Vagina (tissue), 2 donors: Measurements from ENCODE around the gene NOP53. TPM values are rescaled to one million over a fixed set of nuclear protein-coding genes. Genes with fewer than 3 reads are reported as not detected.

ENCODE experiments used
- DNase-seq, 2 donors: peaks; one replicate each; pipeline ENCODE4 v3.0.0-alpha.2; 2017; ENCODE audit errors: extremely low spot score in 2 of 2
- H3K27ac ChIP-seq: fragments of 200-600 bp; sonication (generic); one replicate; pipeline ENCODE4 v1.5.1; 2019
- H3K27me3 ChIP-seq: fragments of 200-600 bp; sonication (generic); one replicate; pipeline ENCODE4 v1.5.1; 2019
- H3K36me3 ChIP-seq, 2 donors: fragments of 200-600 bp; sonication (generic); one replicate each; pipeline ENCODE4 v1.5.1; 2017 to 2019
- H3K4me1 ChIP-seq: fragments of 200-600 bp; sonication (generic); one replicate; pipeline ENCODE4 v1.5.1; 2019
- H3K4me3 ChIP-seq, 2 donors: fragments of 200-600 bp; sonication (generic); 1 replicate in 1 of 2; 2 replicates in 1 of 2; pipeline ENCODE4 v1.5.1; 2016 to 2019
- H3K9me3 ChIP-seq: fragments of 200-600 bp; sonication (generic); one replicate; pipeline ENCODE4 v1.5.1; 2019
- CTCF ChIP-seq, 3 experiments: fragments of 450-650 bp in 2 of 3; fragments of 200-600 bp in 1 of 3; sonication (generic) in 1 of 3; IDR thresholded peaks; one replicate each; pipeline ENCODE4 v1.5.1; 2017 to 2019; ENCODE audit warnings: antibody characterized with exemption in 3 of 3, mild to moderate bottlenecking in 2 of 3, moderate library complexity in 2 of 3
- POLR2A ChIP-seq, 2 donors: fragments of 450-650 bp; IDR thresholded peaks; one replicate each; pipeline ENCODE4 v1.6.1; 2017; ENCODE audit warnings: antibody characterized with exemption in 2 of 2, mild to moderate bottlenecking in 2 of 2, moderate library complexity in 2 of 2
- POLR2AphosphoS5 ChIP-seq, 2 donors: sonication (generic); formaldehyde crosslinking; IDR thresholded peaks; one replicate each; pipeline ENCODE4 v1.9.0; 2017; ENCODE audit warnings: antibody characterized with exemption in 2 of 2, mild to moderate bottlenecking in 2 of 2, low read depth in 1 of 2; ENCODE audit not compliant: insufficient read depth in 1 of 2
- intact Hi-C: fragments of 100-400 bp; cut with DNase I; formaldehyde crosslinking; loops from one replicate; pipeline ENCODE4 v1.15.1; 2023
- total RNA-seq: library from RNA; depleted of rRNA; stranded (reverse); fragments of >200 nt; gene quantifications from one replicate; pipeline ENCODE4 v1.2.3, GENCODE V29; 2016

The NOP53 gene
- total RNA-seq, 1 donor from 2014 or later, result 517 TPM

DNA sequence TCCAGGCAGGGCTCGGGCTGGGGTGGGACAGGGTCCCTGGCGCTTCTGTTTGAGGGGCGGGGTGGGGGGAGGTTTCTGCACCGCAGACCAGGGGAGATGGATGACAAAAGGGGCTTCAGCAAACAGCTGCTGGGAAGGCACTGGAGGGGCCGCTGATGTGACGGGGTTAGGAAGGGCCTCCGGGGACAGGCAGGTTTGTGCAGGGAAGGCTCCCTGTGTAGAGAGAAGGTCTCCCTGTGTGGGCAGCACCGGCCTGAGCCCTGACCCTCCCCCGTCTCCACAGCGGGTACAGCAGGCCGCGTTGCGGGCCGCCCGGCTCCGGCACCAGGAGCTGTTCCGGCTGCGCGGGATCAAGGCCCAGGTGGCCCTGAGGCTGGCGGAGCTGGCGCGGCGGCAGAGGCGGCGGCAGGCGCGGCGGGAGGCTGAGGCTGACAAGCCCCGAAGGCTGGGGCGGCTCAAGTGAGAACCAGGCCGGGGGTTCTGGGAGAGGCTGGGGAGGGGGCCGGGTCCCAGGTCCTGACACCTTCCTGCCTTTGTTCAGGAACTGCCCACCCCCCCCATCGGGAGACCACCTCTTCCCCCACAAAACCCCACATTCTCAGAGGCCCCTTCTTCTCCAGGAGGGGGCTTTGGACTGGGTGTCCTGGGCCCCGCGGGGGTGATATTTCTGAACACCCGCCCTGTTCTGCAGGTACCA, 9.9 kb downstream of the NOP53 start:
- no peak for DNase-seq
- Histone ChIP-seq H3K27ac (no peak overlapping the region), H3K36me3 (peaks cover 4 to 82% of the 10 kb centered on the region in 2 donors), H3K27me3 (no peaks in the 10 kb centered on the region), H3K4me1 (no peaks in the 10 kb centered on the region), H3K9me3 (no peaks in the 10 kb centered on the region), H3K4me3 (no peak overlapping the region)
- intact Hi-C loops, result no loop called here
- no peak for TF ChIP-seq CTCF (IDR thresholded peaks at IDR 0.05)
- no peak for TF ChIP-seq POLR2AphosphoS5 (IDR thresholded peaks at IDR 0.05; ENCODE audit: insufficient read depth in 1 of 2, low read depth in 1 of 2)
- TF ChIP-seq POLR2A (IDR thresholded peaks at IDR 0.05), result no peak

DNA sequence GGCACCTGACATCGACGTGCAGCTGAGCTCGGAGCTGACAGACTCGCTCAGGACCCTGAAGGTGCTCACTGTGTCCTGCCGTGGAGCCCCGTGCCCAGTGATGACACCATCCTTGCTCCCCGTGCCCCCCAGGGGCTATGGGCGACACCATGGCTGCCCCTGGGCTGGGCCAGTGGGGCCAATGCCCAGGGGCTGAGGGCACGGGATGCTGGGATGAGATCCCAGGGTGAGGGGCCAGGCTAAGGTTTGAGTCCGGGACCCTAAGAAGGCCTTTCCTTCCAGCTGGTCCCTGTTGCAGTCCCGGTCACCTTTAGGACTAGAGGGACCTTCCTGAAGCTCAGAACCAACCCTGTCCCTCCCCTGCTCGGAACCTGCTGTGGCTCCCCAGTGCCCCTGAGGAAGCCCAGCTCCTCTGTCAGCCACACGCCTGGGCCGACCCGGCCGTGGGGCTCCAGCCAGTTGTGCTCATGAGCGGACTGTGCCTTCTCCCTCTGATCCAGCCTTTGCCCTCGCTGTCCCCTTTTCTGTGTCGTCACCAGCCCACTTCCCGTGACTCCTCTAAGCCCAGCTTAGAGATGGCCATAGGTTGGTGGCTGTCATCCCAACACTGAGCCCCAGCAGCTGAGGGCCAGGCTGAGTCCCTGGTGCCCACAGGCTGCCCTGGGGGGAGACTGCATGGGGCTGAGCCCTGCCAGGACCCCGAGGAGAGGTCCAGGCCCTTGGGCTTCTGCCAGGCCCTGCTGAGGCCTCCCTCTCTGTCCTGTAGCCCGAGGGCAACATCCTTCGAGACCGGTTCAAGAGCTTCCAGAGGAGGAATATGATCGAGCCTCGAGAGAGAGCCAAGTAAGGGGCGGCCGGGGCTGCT, 10.6 kb downstream of the NOP53 start:
- peaks cover 4 to 74% of the 10 kb centered on the region in 2 donors for H3K36me3 ChIP-seq

DNA sequence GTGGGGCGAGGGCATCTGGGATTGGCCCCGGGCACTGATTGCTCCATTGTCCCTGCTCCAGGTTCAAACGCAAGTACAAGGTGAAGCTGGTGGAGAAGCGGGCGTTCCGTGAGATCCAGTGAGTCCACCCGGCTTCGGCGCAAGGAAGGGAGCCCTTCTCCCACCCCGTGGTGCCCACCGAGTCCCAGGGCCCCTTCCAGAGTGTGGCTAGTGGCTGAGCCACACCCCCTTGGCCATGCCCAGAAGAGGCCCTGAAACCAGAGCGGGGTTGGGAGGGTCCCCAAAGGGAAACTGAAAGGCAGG, 11.2 kb downstream of the NOP53 start:
- H3K36me3 ChIP-seq, result peaks cover 4 to 68% of the 10 kb centered on the region in 2 donors
- no peak for DNase-seq
- no peaks in the 10 kb centered on the region for H3K27me3 ChIP-seq
- H3K9me3 ChIP-seq, result no peaks in the 10 kb centered on the region
- intact Hi-C loops, result no loop called here
- no peak overlapping the region for H3K4me3 ChIP-seq
- no peaks in the 10 kb centered on the region for H3K4me1 ChIP-seq
- no peak overlapping the region for H3K27ac ChIP-seq
- no peak for TF ChIP-seq POLR2A (IDR thresholded peaks at IDR 0.05)
- TF ChIP-seq CTCF (IDR thresholded peaks at IDR 0.05), result no peak
- no peak for TF ChIP-seq POLR2AphosphoS5 (IDR thresholded peaks at IDR 0.05; ENCODE audit: insufficient read depth in 1 of 2, low read depth in 1 of 2)

More for the DNA sequence above, 10.6 kb downstream of the NOP53 start:
- TF ChIP-seq CTCF (IDR thresholded peaks at IDR 0.05) (no peak), POLR2A (IDR thresholded peaks at IDR 0.05) (no peak)
- Histone ChIP-seq H3K4me3 (no peak overlapping the region), H3K9me3 (no peaks in the 10 kb centered on the region), H3K27me3 (no peaks in the 10 kb centered on the region), H3K4me1 (no peaks in the 10 kb centered on the region), H3K27ac (no peak overlapping the region)
- DNase-seq, result no peak
- intact Hi-C loops, result no loop called here

- H3K27ac ChIP-seq, result no peak overlapping the region
- H3K4me3 ChIP-seq, result no peak overlapping the region
- intact Hi-C loops, result no loop called here
- H3K27me3 ChIP-seq, result no peaks in the 10 kb centered on the region
- H3K4me1 ChIP-seq, result no peaks in the 10 kb centered on the region
- H3K36me3 ChIP-seq, result peaks cover 4 to 63% of the 10 kb centered on the region in 2 donors
- TF ChIP-seq POLR2AphosphoS5 (IDR thresholded peaks at IDR 0.05; ENCODE audit: insufficient read depth in 1 of 2, low read depth in 1 of 2) (no peak), POLR2A (IDR thresholded peaks at IDR 0.05) (no peak), CTCF (IDR thresholded peaks at IDR 0.05) (no peak)
- H3K9me3 ChIP-seq, result no peaks in the 10 kb centered on the region
- DNase-seq, result no peak
These were observed 11.7 kb downstream of the NOP53 start for GRCh38 chr19:47756953-47757608.
